Astrocyte of the spinal cord (primary cell): ENCODE data around the gene INSYN1.

Experiments used
- DNase-seq: peaks from one replicate; pipeline ENCODE4 v3.0.0; 2011; ENCODE audit warnings: low read depth, low spot score
- H3K4me3 ChIP-seq: 2 replicates; pipeline ENCODE4 v1.5.1; 2011; ENCODE audit warnings: low read depth, mild to moderate bottlenecking, low read length, moderate library complexity
- CTCF ChIP-seq: IDR thresholded peaks from 2 replicates; pipeline ENCODE4 v1.5.1; 2012; ENCODE audit warnings: low read depth, mild to moderate bottlenecking, low read length, inconsistent platforms
- in situ Hi-C: cut with HindIII; loops from 2 replicates; pipeline ENCODE4 v1.10.0; 2017; ENCODE audit warnings: low sequenced_read_pairs

INSYN1 gene

GRCh38 chr15:73765778-73766177, 12.6 kb upstream of the INSYN1 start:
- H3K4me3 ChIP-seq: no peak overlapping the region
- DNase-seq: no peak
- TF ChIP-seq CTCF: no peak
- in situ Hi-C loops: no loop called here

GRCh38 chr15:73763931-73764330, 10.8 kb upstream of the INSYN1 start:
- in situ Hi-C loops: no loop called here
- no peak overlapping the region for H3K4me3 ChIP-seq
- no peak for TF ChIP-seq CTCF
- no peak for DNase-seq

GRCh38 chr15:73760330-73761329, 7.5 kb upstream of the INSYN1 start:
- in situ Hi-C loops: no loop called here
- no peak for TF ChIP-seq CTCF
- no peak for DNase-seq
- H3K4me3 ChIP-seq: no peak overlapping the region

- in situ Hi-C loops: no loop called here
- TF ChIP-seq CTCF: no peak
- no peak for DNase-seq
These were observed 5.3 kb upstream of the INSYN1 start for GRCh38 chr15:73758461-73758860.

GRCh38 chr15:73757571-73757970, 4.4 kb upstream of the INSYN1 start:
- in situ Hi-C loops: no loop called here
- no peak for TF ChIP-seq CTCF
- H3K4me3 ChIP-seq: no peak overlapping the region

More at GRCh38 chr15:73758461-73758860, 5.3 kb upstream of the INSYN1 start:
- H3K4me3 ChIP-seq: no peak overlapping the region

GRCh38 chr15:73756947-73757513, 3.9 kb upstream of the INSYN1 start:
- H3K4me3 ChIP-seq: no peak overlapping the region
- in situ Hi-C loops: no loop called here
- DNase-seq: no peak
- no peak for TF ChIP-seq CTCF

More at GRCh38 chr15:73757571-73757970, 4.4 kb upstream of the INSYN1 start:
- no peak for DNase-seq
